ENCODE measurements around the gene FRMD3. TPM values are rescaled to one million over a fixed set of nuclear protein-coding genes. Genes with fewer than 3 reads are reported as not detected.
A peak's percentile ranks its signal among the peaks of the same experiment; 100 is the strongest.

Gene FRMD3
- total RNA-seq, 1 donor = 0.86 TPM

- no peak overlapping the region for H3K4me3 ChIP-seq (ENCODE audit: low read depth, low read length)
- no peak for TF ChIP-seq CTCF (IDR thresholded peaks at IDR 0.05; ENCODE audit: insufficient read depth, low read depth, low read length)
- no peak for DNase-seq (ENCODE audit: low read depth)
Measured at GRCh38 chr9:83336706-83337105, 201.5 kb downstream of the FRMD3 start.

DNA sequence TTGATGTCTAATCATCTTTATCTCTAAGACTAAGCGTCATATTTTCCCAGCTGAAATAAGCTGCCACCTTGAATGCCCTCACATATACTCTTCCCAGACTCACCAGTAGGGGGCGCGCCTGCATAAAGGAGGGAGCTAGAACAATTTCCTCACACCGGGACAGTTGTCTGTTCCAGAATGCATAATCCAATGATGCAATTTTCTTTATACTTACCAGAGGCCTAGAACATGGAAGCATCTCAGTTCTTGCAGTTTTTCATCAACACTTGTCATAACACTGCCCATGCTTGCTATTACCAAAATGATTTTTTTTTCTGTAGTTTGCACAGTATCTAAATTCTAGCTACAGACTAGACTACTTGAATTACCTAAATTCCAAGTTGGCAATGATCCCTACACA lies 203.9 kb downstream of the FRMD3 start:
- H3K4me3 ChIP-seq (ENCODE audit: low read depth, low read length) = no peak overlapping the region
- DNase-seq (ENCODE audit: low read depth) = peak; percentile 86
- TF ChIP-seq CTCF (IDR thresholded peaks at IDR 0.05; ENCODE audit: insufficient read depth, low read depth, low read length) = peak; percentile 87

DNA sequence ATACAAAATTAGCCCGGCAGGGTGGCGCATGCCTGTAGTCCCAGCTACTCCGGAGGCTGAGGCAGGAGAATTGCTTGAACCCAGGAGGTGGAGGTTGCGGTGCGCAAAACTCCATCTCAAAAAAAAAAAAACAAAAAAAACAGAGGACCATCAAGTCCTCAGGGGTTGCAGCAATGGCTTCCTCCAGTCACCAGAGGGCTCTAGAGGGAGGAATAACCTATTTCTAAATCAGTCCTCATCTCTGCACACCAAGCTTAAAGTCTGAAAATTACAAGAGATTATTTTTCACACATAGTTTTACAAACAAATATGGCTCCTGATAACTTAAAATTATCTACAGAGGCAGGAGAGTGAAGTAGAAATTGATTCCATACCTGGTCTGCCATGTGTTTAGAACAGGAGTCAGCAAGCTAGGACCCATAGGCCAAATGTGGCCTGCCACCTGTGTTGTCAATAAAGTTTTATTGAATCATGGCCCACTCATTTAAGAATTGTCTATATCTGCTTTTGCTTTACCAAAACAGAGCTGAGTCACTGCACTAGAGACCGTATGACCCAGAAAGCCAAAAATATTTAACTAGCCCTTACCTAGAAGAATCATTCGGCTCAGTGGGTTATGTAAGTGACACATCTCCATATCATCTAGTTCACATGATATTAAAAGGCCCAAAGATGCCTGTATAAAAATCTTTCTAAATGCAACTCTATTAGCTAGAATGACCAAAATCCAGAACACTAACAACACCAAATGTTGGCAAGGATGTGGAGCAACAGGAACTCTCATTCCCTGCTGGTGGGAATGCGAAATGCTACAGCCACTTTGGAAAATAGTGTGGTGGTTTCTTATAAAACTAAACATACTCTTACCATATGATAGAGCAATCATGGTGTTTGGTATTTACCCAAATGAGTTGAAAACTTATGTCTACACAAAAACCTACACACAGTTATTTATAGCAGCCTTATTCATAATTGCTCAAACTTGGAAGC lies 207.7 kb downstream of the FRMD3 start:
- H3K4me3 ChIP-seq (ENCODE audit: low read depth, low read length) = no peak overlapping the region
- no peak for DNase-seq (ENCODE audit: low read depth)
- TF ChIP-seq CTCF (IDR thresholded peaks at IDR 0.05; ENCODE audit: insufficient read depth, low read depth, low read length) = peak; percentile 19

DNA sequence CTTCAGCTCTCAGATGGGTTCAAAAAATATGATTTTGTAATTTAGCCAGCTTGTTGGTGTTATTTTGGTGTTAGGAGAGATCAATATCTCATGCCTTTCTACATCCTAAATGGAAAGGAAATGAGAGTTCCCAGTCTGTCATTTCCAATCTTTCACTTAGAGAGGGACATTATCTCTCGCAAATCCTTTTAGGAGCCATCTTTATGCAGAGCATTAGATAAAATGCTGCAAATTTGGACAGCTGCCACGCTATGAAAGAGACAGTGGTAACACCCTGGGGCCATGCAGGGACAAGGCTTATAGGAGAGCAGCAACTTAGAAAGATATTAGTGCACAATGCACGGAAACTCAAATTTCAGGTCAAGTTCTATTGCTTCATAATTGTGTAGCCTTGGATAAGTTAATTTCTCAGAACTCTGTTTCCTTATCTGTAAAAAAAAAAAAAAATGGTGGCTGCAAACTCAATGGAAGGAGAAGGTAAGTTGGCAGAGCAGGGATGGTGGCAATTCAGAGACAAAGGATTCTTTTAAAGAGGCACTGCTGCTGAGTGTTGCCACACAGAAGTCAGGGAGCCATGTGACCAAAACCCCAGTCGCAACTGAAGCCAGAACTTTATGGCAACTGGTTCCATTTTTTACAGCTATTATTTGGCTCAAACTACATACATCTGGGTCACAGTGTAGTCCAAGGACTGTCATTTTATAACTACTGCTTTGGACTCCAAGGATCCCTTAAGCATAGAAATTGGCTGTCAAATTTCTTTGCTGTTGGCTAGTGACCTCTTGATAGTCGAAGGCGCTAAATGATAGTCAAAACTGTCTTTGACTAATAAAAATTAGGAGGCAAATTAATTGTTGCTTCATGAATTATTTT lies 210.2 kb downstream of the FRMD3 start:
- TF ChIP-seq CTCF (IDR thresholded peaks at IDR 0.05; ENCODE audit: insufficient read depth, low read depth, low read length) = no peak
- no peak for DNase-seq (ENCODE audit: low read depth)
- no peak overlapping the region for H3K4me3 ChIP-seq (ENCODE audit: low read depth, low read length)

- H3K4me3 ChIP-seq (ENCODE audit: low read depth, low read length) = no peak overlapping the region
- TF ChIP-seq CTCF (IDR thresholded peaks at IDR 0.05; ENCODE audit: insufficient read depth, low read depth, low read length) = no peak
- peak; percentile 16 for DNase-seq (ENCODE audit: low read depth)
Measured at GRCh38 chr9:83327323-83327722, 210.9 kb downstream of the FRMD3 start.

DNA sequence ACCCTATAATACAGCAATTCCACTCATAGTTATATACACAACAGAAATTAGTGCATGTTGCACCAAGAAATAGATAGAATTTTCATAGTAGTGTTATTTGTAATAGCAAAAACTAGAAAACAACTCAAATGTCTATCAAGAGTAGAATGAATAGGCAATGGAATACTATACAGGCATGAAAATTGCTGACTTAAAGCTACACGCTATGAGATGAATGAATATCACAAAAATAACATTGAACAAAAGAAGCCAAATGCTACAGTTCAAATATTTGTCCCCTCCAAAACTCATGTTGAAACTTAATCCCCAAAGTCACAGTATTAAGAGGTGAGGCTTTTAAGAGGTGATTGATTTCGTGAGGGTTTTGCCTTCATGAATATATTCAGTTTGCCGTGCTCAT lies 215.1 kb downstream of the FRMD3 start:
- TF ChIP-seq CTCF (IDR thresholded peaks at IDR 0.05; ENCODE audit: insufficient read depth, low read depth, low read length) = no peak
- H3K4me3 ChIP-seq (ENCODE audit: low read depth, low read length) = no peak overlapping the region
- DNase-seq (ENCODE audit: low read depth) = no peak
